ENCODE results near the gene CADPS2.

CADPS2 gene

DNA sequence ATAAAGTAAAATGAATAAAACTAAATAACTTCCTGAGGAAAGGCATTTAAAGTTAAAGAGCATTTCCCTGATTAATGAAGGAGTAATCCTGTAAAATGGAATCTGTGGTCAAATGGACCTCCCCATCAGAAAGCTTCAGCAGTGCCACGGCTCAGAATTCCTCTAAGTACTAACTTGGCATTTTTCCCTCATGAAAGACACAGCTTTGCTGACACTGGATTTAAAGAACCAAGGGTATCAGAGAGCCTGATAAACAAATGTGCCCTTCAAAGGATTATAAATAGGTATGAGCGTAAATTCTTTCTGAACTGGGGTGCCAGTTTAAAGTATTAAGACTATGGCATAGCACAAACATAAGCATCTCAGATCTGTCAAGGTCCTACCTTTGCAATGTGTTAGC is 159.4 kb downstream of the CADPS2 start:
- H3K4me3 ChIP-seq (ENCODE audit: low read depth, low read length), result no peak overlapping the region
- no peaks in the 10 kb centered on the region for H3K36me3 ChIP-seq (replicated peaks)
- in situ Hi-C loops (cut with HindIII; ENCODE audit: low pct_ligation_motif_present, low sequenced_read_pairs), result no loop called here
- no peak for DNase-seq
- H3K27ac ChIP-seq, result no peak overlapping the region
- TF ChIP-seq, protein P1, sequence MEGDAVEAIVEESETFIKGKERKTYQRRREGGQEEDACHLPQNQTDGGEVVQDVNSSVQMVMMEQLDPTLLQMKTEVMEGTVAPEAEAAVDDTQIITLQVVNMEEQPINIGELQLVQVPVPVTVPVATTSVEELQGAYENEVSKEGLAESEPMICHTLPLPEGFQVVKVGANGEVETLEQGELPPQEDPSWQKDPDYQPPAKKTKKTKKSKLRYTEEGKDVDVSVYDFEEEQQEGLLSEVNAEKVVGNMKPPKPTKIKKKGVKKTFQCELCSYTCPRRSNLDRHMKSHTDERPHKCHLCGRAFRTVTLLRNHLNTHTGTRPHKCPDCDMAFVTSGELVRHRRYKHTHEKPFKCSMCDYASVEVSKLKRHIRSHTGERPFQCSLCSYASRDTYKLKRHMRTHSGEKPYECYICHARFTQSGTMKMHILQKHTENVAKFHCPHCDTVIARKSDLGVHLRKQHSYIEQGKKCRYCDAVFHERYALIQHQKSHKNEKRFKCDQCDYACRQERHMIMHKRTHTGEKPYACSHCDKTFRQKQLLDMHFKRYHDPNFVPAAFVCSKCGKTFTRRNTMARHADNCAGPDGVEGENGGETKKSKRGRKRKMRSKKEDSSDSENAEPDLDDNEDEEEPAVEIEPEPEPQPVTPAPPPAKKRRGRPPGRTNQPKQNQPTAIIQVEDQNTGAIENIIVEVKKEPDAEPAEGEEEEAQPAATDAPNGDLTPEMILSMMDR (IDR thresholded peaks at IDR 0.05; ENCODE audit: low read depth, low read length, missing control alignments), result no peak
- no peaks in the 10 kb centered on the region for H3K27me3 ChIP-seq (replicated peaks)

DNA sequence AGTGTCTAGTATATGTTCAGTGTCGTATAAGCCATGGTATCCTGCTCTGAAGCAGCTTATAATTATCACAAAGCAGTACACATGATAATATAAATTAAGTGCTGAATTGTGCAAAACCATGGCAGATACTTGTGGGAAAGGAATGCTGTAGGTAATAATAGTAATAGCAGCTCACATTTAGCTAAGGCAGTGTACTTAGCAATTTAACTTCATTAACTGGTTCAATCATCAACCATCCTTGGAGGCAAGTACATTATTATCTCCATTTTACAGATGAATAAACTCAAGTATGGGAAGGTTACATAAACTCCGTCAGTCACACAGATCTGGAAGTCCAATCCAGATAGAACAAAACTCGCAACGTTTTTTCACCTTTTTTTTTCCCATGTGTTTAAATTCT is 161.9 kb downstream of the CADPS2 start:
- DNase-seq, result no peak
- Histone ChIP-seq H3K27ac (no peak overlapping the region), H3K36me3 (replicated peaks) (no peaks in the 10 kb centered on the region), H3K27me3 (replicated peaks) (no peaks in the 10 kb centered on the region), H3K4me3 (ENCODE audit: low read depth, low read length) (no peak overlapping the region)
- TF ChIP-seq, protein P1 (IDR thresholded peaks at IDR 0.05; ENCODE audit: low read depth, low read length, missing control alignments), result no peak
- in situ Hi-C loops (cut with HindIII; ENCODE audit: low pct_ligation_motif_present, low sequenced_read_pairs), result no loop called here

DNA sequence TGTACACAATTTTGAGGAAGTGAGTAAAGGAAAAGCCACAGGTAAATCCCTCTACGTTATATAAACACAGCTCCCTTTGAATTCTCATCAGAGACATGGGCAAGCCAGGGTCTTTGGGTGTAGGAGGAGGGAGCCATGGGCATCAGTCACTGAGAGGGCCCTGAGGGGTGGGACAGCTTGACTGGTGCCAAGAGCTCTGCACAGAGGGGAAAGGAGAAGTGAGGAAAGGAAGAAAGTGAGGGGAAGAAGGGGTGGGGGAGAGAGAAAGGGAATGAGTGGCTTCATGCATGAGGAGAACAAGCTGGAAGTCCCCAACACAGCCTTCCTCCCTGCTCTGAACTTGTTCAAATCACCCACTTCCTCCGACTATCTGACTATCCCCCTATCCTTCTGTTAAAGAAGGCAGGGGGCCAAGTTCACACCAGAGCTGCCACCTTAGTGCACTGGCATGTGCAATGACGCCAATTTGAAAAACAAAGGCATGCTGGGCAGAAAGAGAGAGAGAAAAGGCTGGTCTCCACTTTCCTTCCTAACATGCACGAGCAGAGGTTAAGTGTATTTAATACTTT is 167.2 kb downstream of the CADPS2 start:
- TF ChIP-seq, protein P1 (IDR thresholded peaks at IDR 0.05; ENCODE audit: low read depth, low read length, missing control alignments), result no peak
- Histone ChIP-seq H3K27ac (no peak overlapping the region), H3K36me3 (replicated peaks) (no peaks in the 10 kb centered on the region), H3K27me3 (replicated peaks) (no peaks in the 10 kb centered on the region), H3K4me3 (ENCODE audit: low read depth, low read length) (no peak overlapping the region)
- no peak for DNase-seq
- in situ Hi-C loops (cut with HindIII; ENCODE audit: low pct_ligation_motif_present, low sequenced_read_pairs), result no loop called here

DNA sequence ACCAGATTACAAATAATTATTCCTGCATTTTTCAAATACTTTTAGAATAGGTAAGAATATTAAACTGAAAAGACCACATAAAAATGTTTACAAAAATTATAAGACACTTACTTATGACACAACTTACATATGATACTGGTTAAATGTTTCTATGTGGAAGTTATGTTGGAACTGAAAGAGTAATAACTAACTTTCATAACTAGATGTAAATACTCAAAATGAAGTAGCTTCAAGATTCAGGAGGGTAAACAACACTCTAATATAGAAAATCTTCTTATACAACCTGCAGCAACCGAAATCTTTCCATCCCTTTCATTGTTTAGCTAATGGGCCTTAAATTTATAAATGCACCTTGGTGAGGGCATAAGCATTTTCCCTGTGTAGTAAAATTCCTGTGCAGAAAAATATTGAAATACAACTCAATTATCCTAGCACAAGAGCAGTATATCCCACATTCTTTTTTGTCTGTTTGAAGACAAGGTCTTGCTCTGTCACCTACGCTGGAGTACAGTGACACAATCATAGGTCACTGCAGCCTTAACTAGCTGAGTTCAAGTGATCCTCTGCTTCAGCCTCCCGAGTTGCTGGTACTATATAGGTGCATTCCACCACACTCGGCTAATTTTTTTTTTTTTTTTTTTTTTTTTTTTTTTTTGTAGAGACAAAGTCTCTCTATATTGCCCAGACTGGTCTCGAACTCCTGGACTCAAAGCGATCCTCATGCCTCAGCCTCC is 168.7 kb downstream of the CADPS2 start:
- no peak for DNase-seq
- TF ChIP-seq, protein P1 (IDR thresholded peaks at IDR 0.05; ENCODE audit: low read depth, low read length, missing control alignments), result no peak
- in situ Hi-C loops (cut with HindIII; ENCODE audit: low pct_ligation_motif_present, low sequenced_read_pairs), result no loop called here
- H3K4me3 ChIP-seq (ENCODE audit: low read depth, low read length), result no peak overlapping the region
- no peaks in the 10 kb centered on the region for H3K36me3 ChIP-seq (replicated peaks)
- no peaks in the 10 kb centered on the region for H3K27me3 ChIP-seq (replicated peaks)
- H3K27ac ChIP-seq, result no peak overlapping the region

DNA sequence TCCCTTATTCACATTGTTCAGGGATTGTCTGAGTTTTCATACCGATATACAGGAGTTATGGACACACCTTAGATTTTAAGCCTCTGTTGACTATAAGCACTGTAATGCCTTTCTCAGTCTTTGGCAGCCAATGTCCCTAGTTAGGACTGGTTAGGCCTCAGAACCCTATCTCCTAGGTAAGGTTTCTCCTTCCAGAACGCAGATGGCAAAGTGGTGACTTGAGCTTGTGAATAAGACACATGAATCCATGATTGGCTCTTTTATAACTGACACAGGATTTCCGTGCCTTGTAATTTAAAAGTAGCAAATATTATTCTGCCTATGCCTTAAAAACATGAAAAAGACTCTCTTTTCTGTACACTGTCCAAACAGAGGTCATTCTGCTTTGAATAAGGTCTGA is 171.1 kb downstream of the CADPS2 start:
- in situ Hi-C loops (cut with HindIII; ENCODE audit: low pct_ligation_motif_present, low sequenced_read_pairs), result no loop called here
- TF ChIP-seq, protein P1 (IDR thresholded peaks at IDR 0.05; ENCODE audit: low read depth, low read length, missing control alignments), result no peak
- Histone ChIP-seq H3K27me3 (replicated peaks) (no peaks in the 10 kb centered on the region), H3K4me3 (ENCODE audit: low read depth, low read length) (no peak overlapping the region), H3K27ac (no peak overlapping the region), H3K36me3 (replicated peaks) (no peaks in the 10 kb centered on the region)
- DNase-seq, result no peak

All from brain microvascular endothelial cell (primary cell).